Upper lobe of left lung (tissue), 6 donors: ENCODE measurements around the gene SLC25A28. TPM values are rescaled to one million over a fixed set of nuclear protein-coding genes. Genes with fewer than 3 reads are reported as not detected.

Experiments
- ATAC-seq, 2 donors: fragments of 200-7000 bp; cut with Tn5 transposase; one replicate each; pipeline ENCODE4 v1.9.1; 2022; ENCODE audit warnings: mild to moderate bottlenecking in 2 of 2, moderate library complexity in 2 of 2; ENCODE audit not compliant: low FRiP score in 2 of 2
- DNase-seq, 2 donors: peaks; one replicate each; pipeline ENCODE4 v3.0.0-alpha.2; 2019 to 2020
- H3K27ac ChIP-seq, 4 donors: fragments of 200-600 bp; sonication (generic); one replicate each; pipeline ENCODE4 v1.5.1; 2016 to 2019
- H3K27me3 ChIP-seq, 4 donors: fragments of 200-600 bp; sonication (generic); one replicate each; pipeline ENCODE4 v1.5.1; 2017 to 2019
- H3K36me3 ChIP-seq, 4 donors: fragments of 200-600 bp; sonication (generic); one replicate each; pipeline ENCODE4 v1.5.1; 2016 to 2019
- H3K4me1 ChIP-seq, 4 donors: fragments of 200-600 bp; sonication (generic); one replicate each; pipeline ENCODE4 v1.5.1; 2018 to 2019
- H3K4me3 ChIP-seq, 4 donors: fragments of 200-600 bp; sonication (generic); one replicate each; pipeline ENCODE4 v1.5.1; 2017 to 2019; ENCODE audit warnings: mild to moderate bottlenecking in 2 of 4, moderate library complexity in 1 of 4
- H3K9me3 ChIP-seq, 4 donors: fragments of 200-600 bp; sonication (generic); one replicate each; pipeline ENCODE4 v1.5.1; 2018 to 2019
- CTCF ChIP-seq, 6 experiments: fragments of 450-650 bp in 4 of 6; fragments of 200-600 bp in 2 of 6; sonication (generic) in 2 of 6; IDR thresholded peaks; one replicate each; pipeline ENCODE4 v1.5.1; 2016 to 2019; ENCODE audit warnings: antibody characterized with exemption in 6 of 6
- EP300 ChIP-seq, 4 donors: sonication (generic); formaldehyde crosslinking; IDR thresholded peaks; one replicate each; pipeline ENCODE4 v1.5.1; 2017; ENCODE audit warnings: antibody characterized with exemption in 4 of 4, control low read depth in 2 of 4
- POLR2A ChIP-seq, 4 donors: fragments of 450-650 bp; IDR thresholded peaks; one replicate each; pipeline ENCODE4 v1.5.1; 2016 to 2017; ENCODE audit warnings: antibody characterized with exemption in 4 of 4, mild to moderate bottlenecking in 2 of 4
- POLR2AphosphoS5 ChIP-seq, 2 donors: sonication (generic); formaldehyde crosslinking; IDR thresholded peaks; one replicate each; pipeline ENCODE4 v1.5.1; 2017; ENCODE audit warnings: antibody characterized with exemption in 2 of 2
- WGBS, 2 donors: methylation state at CpG; one replicate each; pipeline ENCODE4 v1.1.5; 2017 to 2018; 5-methylcytosine and 5-hydroxymethylcytosine counted together
- total RNA-seq, 6 donors: library from RNA; depleted of rRNA in 4 of 6; stranded (reverse); fragments of >200 nt in 4 of 6; gene quantifications; one replicate each; pipeline versions ENCODE4 v1.1.0 to v1.2.1, GENCODE V29; 2016 to 2021
- donor health status: DM: no; HTN: no; CAD: no; lungs with moderate emphysema.
- donor health status: DM: no; HTN: yes; CAD: no; lungs with severe emphysema.

Gene SLC25A28
- total RNA-seq, 6 donors from 2014 or later: 25.7 to 53.4 (median 45.3) TPM

DNA sequence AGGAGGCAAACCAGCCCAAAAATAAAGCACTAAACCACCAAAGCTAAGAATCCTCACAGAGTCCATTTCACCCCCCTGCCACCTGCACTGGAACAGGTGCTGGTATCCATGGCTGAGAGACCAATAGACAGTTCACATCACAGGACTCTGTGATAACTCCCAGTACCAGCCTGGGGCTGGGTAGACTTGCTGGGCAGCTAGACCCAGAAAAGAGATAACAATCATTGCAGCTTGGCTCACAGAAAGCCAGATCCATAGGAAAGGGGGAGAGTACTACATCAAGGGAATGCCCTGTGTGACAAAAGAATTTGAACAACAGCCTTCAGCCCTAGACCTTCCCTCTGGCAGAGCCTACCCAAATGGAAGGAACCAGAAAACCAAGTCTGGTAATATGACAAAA lies 13.6 kb upstream of the SLC25A28 start:
- Histone ChIP-seq H3K4me1 (no peaks in the 10 kb centered on the region), H3K36me3 (no peaks in the 10 kb centered on the region), H3K9me3 (no peaks in the 10 kb centered on the region), H3K4me3 (no peak overlapping the region), H3K27me3 (no peaks in the 10 kb centered on the region), H3K27ac (no peak overlapping the region)
- DNase-seq (no peak), ATAC-seq (no peak)
- no peak for TF ChIP-seq POLR2AphosphoS5 (IDR thresholded peaks at IDR 0.05)

DNA sequence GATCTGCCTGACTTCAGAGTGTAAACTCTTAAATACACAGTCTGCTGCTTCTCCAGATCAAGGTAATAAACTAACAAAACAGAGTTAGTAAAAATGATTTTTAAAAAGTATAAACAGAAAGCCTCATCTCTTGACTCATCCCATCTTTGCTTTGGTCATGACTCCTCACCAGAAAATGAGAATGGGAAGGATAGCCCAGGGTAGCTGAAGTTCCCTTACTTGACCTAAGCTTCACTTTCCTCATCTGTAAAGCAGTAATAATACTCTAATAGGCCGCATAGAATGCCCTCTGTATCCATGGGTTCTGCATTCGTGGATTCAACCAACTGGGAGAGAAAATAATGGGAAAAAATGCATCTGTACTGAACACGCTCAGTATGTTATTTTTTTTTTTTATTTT lies 11.3 kb upstream of the SLC25A28 start:
- 91 to 93% methylated on average over 3 of the region's 3 CpGs for WGBS, 2 donors
- H3K27ac ChIP-seq: no peak overlapping the region
- H3K9me3 ChIP-seq: no peaks in the 10 kb centered on the region
- no peak overlapping the region for H3K4me3 ChIP-seq
- H3K27me3 ChIP-seq: no peaks in the 10 kb centered on the region
- no peaks in the 10 kb centered on the region for H3K4me1 ChIP-seq
- TF ChIP-seq POLR2A (IDR thresholded peaks at IDR 0.05): no peak
- no peak for TF ChIP-seq POLR2AphosphoS5 (IDR thresholded peaks at IDR 0.05)
- no peak for TF ChIP-seq CTCF (IDR thresholded peaks at IDR 0.05)
- no peak for TF ChIP-seq EP300 (IDR thresholded peaks at IDR 0.05)
- DNase-seq: no peak
- no peak for ATAC-seq
- H3K36me3 ChIP-seq: no peaks in the 10 kb centered on the region

DNA sequence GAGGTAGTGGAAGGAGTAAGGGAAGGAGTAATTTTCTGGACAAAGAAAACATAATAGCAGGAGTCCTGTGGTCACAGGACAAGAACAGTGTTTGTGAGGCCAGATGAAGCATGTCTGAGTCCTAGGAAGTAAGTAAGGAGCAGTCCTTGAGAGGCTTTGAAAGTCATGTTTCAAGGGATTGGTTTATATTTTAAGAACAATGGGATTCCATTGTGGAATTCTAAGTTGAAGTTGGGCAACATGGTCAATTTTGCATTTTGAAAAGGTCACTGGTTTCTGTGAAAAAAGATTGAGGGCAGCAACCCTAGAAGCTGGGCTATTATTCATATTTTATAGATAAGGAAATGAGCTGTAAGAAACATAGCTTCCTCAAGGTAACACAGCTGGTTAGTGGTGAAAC lies 10.8 kb upstream of the SLC25A28 start:
- Histone ChIP-seq H3K36me3 (no peaks in the 10 kb centered on the region), H3K9me3 (no peaks in the 10 kb centered on the region), H3K4me1 (no peaks in the 10 kb centered on the region), H3K27ac (no peak overlapping the region), H3K4me3 (no peak overlapping the region), H3K27me3 (no peaks in the 10 kb centered on the region)
- DNase-seq: no peak
- no peak for TF ChIP-seq POLR2A (IDR thresholded peaks at IDR 0.05)
- TF ChIP-seq EP300 (IDR thresholded peaks at IDR 0.05): no peak
- TF ChIP-seq POLR2AphosphoS5 (IDR thresholded peaks at IDR 0.05): no peak
- no peak for TF ChIP-seq CTCF (IDR thresholded peaks at IDR 0.05)
- no peak for ATAC-seq

DNA sequence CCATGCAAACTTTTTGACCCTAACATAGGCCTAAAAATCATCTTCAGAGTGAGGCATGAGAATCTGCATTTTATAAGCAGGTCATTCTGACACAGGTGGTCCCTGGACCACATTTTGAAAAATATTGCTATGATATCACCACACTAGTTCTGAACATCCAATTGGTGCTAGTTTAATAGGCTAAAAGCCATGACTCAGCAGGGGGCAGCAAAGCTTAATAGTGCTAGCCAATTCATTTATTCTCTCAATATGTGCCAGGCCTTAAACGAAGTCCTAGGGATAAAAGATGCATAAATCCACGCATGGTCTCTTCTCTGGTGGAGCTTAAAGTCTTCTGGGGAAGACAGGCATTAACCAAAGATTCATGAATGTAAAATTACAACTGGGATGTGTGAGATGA lies 10.2 kb upstream of the SLC25A28 start:
- Histone ChIP-seq H3K27me3 (no peaks in the 10 kb centered on the region), H3K4me3 (no peak overlapping the region), H3K4me1 (no peaks in the 10 kb centered on the region), H3K36me3 (no peaks in the 10 kb centered on the region), H3K9me3 (no peaks in the 10 kb centered on the region), H3K27ac (no peak overlapping the region)
- ATAC-seq: no peak
- 5 to 32% methylated on average over 2 of the region's 2 CpGs for WGBS, 2 donors
- DNase-seq: no peak
- TF ChIP-seq POLR2A (IDR thresholded peaks at IDR 0.05) (no peak), EP300 (IDR thresholded peaks at IDR 0.05) (no peak), POLR2AphosphoS5 (IDR thresholded peaks at IDR 0.05) (no peak), CTCF (IDR thresholded peaks at IDR 0.05) (peak in 3 of 6 experiments; percentile 18 to 30 (median 18))

- H3K4me3 ChIP-seq: no peak overlapping the region
- WGBS, 2 donors: 63 to 88% methylated on average over 2 to 3 of the region's 3 CpGs
- ATAC-seq: no peak
- DNase-seq: no peak
- no peaks in the 10 kb centered on the region for H3K4me1 ChIP-seq
- no peaks in the 10 kb centered on the region for H3K9me3 ChIP-seq
- H3K27ac ChIP-seq: no peak overlapping the region
- H3K27me3 ChIP-seq: no peaks in the 10 kb centered on the region
- TF ChIP-seq POLR2AphosphoS5 (IDR thresholded peaks at IDR 0.05) (no peak), POLR2A (IDR thresholded peaks at IDR 0.05) (no peak), CTCF (IDR thresholded peaks at IDR 0.05) (no peak), EP300 (IDR thresholded peaks at IDR 0.05) (no peak)
- no peaks in the 10 kb centered on the region for H3K36me3 ChIP-seq
Observed at GRCh38 chr10:99629625-99629978, 9.4 kb upstream of the SLC25A28 start.
